Adipocyte (in vitro differentiated cells): ENCODE measurements around the gene UVRAG.
A peak's percentile ranks its signal among the peaks of the same experiment; 100 is the strongest.

Experiments used
- DNase-seq: peaks from one replicate; pipeline ENCODE4 v3.0.0-alpha.2; 2015; ENCODE audit warnings: low read depth
- H3K27me3 ChIP-seq: replicated peaks from 2 replicates; pipeline ENCODE4 v1.7.0; 2013; ENCODE audit warnings: mild to moderate bottlenecking, low read length, moderate library complexity; ENCODE audit not compliant: control insufficient read depth, insufficient read depth
- H3K36me3 ChIP-seq: 2 replicates; pipeline ENCODE4 v1.7.0; 2013; ENCODE audit warnings: low read length, mild to moderate bottlenecking, moderate library complexity; ENCODE audit not compliant: control insufficient read depth, insufficient read depth, severe bottlenecking
- H3K4me1 ChIP-seq: 2 replicates; pipeline ENCODE4 v1.7.0; 2013; ENCODE audit warnings: mild to moderate bottlenecking, low read length, moderate library complexity; ENCODE audit not compliant: control insufficient read depth, insufficient read depth
- H3K4me3 ChIP-seq: 2 replicates; pipeline ENCODE4 v1.7.0; 2013; ENCODE audit warnings: mild to moderate bottlenecking, low read length, moderate library complexity
- H3K9ac ChIP-seq: 2 replicates; pipeline ENCODE4 v1.7.0; 2013; ENCODE audit warnings: mild to moderate bottlenecking, low read length, moderate library complexity
- H3K9me3 ChIP-seq: 2 replicates; pipeline ENCODE4 v1.7.0; 2013; ENCODE audit warnings: mild to moderate bottlenecking, low read length, moderate library complexity; ENCODE audit not compliant: control insufficient read depth

Gene UVRAG

DNA sequence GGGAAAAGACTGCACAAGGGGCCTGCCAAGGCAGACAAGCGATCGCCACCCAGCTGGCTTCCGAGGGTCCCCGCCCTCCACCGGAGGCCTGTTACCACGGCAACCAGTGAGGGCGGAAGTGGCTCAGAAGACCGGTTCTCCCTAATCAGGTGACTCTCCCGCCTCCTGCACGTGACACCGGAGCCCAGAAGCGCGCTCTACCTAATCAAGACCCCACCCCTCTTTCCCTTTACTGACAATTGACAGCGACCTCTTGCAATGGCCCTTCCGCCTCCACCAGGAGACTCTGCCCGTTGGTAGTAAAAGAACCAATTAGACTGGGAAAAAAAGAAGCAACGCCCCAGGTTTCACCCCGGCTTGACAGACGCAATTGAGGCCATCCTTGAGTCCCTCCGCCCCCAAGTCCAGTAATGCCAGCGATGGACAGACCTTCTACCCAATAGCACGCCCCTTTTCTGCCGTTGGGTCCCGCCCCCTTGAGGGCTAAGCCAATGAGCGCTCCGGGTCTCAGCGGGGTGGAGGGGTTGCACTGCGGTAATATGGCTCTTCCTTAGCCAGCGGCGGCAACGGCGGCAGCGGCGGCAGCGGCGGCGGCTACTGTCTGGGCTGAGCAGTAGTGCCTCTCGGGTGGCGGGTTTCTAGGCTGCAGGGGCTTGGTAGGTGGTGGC is at the start of gene UVRAG:
Gene UVRAG, plus strand, starts transcription at position 534 of the 668 bp plus-strand sequence. CDS start 198 bp downstream, outside the sequence.
- peak within 1 kb of the TSS; percentile 96 for H3K9ac ChIP-seq
- no peaks in the 10 kb centered on the region for H3K36me3 ChIP-seq
- DNase-seq: peak; percentile 100
- peak within 1 kb of the TSS; percentile 98 for H3K4me3 ChIP-seq
- H3K4me1 ChIP-seq: peaks cover 45% of the 10 kb centered on the region
- no peaks in the 10 kb centered on the region for H3K27me3 ChIP-seq
- no peaks in the 10 kb centered on the region for H3K9me3 ChIP-seq

DNA sequence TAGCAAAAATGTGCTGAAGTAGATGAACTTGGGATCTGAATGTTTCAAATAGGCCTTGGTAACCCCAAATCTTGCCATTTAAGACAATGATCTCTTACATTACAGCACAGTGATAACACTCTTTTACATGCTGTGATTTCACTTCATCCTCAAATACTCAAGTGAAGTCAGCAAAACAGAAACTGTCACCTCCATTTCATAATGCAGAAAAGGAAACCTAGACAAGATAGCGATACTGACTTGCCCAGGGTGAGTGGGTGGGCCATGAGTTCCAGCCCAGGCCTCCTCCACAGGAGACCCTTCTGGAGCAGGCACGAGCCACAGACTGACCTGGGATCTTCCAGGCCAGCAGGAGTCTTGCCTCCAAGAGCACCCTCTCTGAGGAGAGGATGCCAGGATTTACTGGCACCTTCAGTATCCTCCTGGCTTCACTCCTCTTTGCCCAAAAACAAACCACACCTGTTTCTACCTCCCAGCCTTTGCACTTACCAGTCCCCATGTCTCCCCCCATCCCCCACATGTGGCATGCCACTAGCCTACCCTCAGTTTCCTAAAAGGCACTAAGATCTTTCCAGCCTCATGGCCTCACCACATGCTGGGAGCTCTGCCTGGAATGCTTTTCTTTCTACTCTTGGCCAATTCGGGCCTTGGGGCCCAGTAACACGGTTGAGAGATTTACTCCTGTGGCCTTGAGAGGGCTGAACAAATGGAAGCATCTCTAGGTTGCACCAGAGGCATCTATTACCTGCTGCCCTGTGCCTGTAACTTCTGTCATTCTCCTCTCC is 48.4 kb upstream of the UVRAG start:
- Histone ChIP-seq H3K4me3 (no peak overlapping the region), H3K9ac (no peak overlapping the region), H3K36me3 (no peaks in the 10 kb centered on the region), H3K4me1 (peaks cover 70% of the 10 kb centered on the region), H3K27me3 (no peaks in the 10 kb centered on the region), H3K9me3 (no peaks in the 10 kb centered on the region)
- no peak for DNase-seq

- DNase-seq: no peak
- Histone ChIP-seq H3K27me3 (no peaks in the 10 kb centered on the region), H3K9me3 (no peaks in the 10 kb centered on the region), H3K4me3 (no peak overlapping the region), H3K9ac (no peak overlapping the region), H3K36me3 (no peaks in the 10 kb centered on the region), H3K4me1 (peaks cover 70% of the 10 kb centered on the region)
Observed at GRCh38 chr11:75767228-75767572, 47.8 kb upstream of the UVRAG start.

DNA sequence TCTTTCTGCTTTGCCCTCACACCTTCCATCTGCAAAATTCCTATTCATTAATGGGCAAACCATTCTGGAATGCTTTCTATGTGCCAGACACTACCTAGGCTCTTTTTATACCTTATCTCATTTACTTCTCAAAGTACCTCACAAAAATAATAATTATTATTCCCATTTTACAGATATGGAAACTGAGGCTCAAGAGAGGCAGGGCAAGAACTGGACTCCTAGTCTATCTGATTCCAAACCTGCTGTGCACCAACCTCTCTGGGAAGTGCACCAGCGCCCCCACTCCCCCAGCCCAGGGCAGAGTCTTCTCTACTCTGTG is 47.3 kb upstream of the UVRAG start:
- DNase-seq: no peak
- Histone ChIP-seq H3K9me3 (no peaks in the 10 kb centered on the region), H3K27me3 (no peaks in the 10 kb centered on the region), H3K4me1 (peaks cover 69% of the 10 kb centered on the region), H3K36me3 (no peaks in the 10 kb centered on the region), H3K4me3 (peak overlapping the region; percentile 90), H3K9ac (peak overlapping the region; percentile 92)

DNA sequence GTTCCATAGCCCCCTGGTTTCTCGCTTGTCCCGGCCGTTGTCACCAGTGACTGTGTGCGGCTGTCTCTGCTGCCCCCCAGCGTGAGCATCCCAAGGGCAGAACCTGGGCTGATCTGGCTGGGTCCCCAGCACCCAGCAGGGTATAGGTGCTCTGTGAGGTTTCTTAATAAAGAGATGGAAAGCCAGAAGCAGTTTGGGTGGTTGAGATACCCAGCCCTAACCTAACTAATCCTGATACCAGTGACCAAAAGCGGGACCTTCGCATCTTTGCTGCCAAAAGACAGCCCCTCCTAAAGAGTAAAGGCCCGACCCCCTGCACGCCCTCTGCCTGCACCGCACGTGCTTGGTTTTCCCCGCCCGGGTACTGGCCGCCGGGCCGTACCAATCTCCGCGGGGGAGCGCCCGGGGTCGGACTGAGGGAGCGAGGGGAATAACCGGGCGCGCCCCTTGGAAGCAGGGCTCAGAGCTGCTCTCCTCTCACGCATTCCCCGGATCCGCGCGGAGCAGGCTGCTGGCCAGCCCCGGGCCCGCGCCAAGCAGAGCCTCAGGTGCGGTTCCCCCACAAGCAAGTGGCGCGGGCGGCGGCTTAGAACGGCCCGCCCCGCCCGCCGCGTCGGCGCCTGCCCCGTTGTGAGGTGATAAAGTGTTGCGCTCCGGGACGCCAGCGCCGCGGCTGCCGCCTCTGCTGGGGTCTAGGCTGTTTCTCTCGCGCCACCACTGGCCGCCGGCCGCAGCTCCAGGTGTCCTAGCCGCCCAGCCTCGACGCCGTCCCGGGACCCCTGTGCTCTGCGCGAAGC is 46.7 kb upstream of the UVRAG start, which contains the start of gene DGAT2:
Gene DGAT2, plus strand, starts transcription at position 667 of the 797 bp plus-strand sequence. CDS start 214 bp downstream, outside the sequence.
- peak within 1 kb of the TSS; percentile 90 for H3K4me3 ChIP-seq
- peak; percentile 78 for DNase-seq
- H3K27me3 ChIP-seq: no peaks in the 10 kb centered on the region
- no peaks in the 10 kb centered on the region for H3K9me3 ChIP-seq
- peaks cover 5% of the 10 kb centered on the region for H3K36me3 ChIP-seq
- H3K9ac ChIP-seq: peak within 1 kb of the TSS; percentile 92
- H3K4me1 ChIP-seq: peaks cover 70% of the 10 kb centered on the region

DNA sequence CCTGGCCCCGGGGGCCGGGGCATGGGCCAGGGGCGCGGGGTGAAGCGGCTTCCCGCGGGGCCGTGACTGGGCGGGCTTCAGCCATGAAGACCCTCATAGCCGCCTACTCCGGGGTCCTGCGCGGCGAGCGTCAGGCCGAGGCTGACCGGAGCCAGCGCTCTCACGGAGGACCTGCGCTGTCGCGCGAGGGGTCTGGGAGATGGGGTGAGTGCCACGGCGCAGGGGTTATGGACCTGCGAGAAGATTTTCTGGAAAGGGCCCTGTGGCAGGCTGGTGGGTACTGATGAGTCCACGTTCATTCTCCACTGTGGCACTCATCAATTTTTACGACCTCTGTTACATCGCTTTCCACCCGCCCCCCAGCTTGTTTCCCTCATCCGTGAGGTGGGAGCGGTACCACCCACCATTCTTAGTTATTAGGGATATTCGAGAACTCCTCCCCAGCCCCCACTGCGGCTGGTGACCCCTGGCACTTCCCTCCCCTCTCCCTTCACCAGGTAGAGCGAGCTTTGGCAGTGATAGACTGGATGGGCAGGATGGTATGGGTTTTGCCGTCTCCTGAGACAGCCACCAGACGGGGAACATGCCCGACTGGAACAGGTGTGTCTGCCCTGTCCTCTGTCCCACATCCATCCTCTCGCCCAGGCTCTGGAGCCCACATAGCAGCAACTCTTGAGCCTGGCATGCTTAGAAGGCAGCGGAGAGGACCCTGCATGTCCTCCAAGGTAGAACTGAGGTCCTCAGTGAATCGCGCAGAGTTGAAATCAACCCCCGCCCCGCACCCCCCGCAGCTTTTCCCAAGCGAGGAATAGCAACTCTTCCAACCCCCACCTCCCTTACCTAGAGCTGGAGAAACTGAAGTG is 45.9 kb upstream of the UVRAG start:
- Histone ChIP-seq H3K9me3 (no peaks in the 10 kb centered on the region), H3K9ac (peak overlapping the region; percentile 92), H3K27me3 (no peaks in the 10 kb centered on the region), H3K4me3 (peak overlapping the region; percentile 90), H3K4me1 (peaks cover 67% of the 10 kb centered on the region), H3K36me3 (peaks cover 13% of the 10 kb centered on the region)
- no peak for DNase-seq

DNA sequence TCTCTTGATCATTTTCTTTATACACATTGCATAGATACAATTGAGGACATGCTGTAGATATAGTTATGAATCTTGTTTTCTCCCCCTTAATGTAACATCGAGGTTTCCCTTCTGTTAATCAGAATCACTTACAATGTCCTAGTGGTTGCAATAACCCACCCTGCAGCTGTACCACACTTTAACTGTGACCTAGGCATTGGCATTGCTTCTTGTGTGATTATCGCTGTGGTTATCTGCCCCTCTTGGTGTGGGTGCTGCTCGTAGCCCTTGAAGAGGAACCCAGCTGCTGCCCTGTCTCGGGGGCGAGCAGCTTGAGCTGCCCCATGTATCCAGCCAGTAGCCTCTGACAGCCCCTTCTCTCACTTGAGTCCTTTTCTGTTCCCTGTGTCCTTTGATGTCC is 44.9 kb upstream of the UVRAG start:
- Histone ChIP-seq H3K4me3 (peak overlapping the region; percentile 90), H3K9me3 (no peaks in the 10 kb centered on the region), H3K36me3 (peaks cover 22% of the 10 kb centered on the region), H3K27me3 (no peaks in the 10 kb centered on the region), H3K4me1 (peaks cover 62% of the 10 kb centered on the region), H3K9ac (peak overlapping the region; percentile 92)
- no peak for DNase-seq

GRCh38 chr11:75771646-75772410 is 43.2 kb upstream of the UVRAG start:
- H3K9ac ChIP-seq: peak overlapping the region; percentile 92
- peaks cover 53% of the 10 kb centered on the region for H3K4me1 ChIP-seq
- peak overlapping the region; percentile 90 for H3K4me3 ChIP-seq
- H3K27me3 ChIP-seq: no peaks in the 10 kb centered on the region
- no peaks in the 10 kb centered on the region for H3K9me3 ChIP-seq
- peaks cover 39% of the 10 kb centered on the region for H3K36me3 ChIP-seq
- DNase-seq: peak; percentile 42

DNA sequence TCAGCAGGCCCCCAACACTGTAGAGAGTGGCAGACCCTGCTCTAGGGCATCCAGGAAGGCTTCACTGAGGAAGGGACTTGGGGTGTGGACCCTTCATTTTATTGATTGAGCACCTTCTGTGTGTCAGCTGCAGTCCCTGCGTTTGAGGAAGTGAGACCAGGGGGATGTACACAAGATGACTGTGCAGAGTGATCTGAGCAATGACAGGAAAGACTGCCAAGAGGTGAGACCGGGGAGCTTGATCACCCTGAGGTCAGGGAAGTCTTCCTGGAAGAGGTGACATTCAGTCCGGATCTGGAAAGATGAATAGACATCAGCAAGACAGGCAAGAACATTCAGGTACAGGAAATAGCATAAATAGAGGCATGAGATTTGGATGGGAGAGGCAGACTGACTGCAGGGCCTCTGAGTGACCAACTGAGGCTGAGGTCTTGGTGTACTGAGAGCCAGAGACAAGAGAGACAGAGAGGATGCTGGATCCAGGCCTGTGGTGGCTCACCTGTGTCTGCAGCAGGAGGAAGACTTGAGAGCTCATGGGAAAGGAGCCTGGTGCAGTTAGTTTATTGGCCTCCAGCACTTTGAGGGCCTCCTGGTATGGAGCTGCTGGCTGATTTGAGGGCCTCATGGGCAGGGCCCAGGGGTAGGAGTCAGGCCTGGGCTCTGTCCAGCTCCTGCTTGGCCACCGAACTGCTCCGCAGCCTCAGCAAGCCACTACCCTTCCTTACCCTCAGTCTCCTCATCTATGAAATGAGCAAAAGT is 41.2 kb upstream of the UVRAG start:
- Histone ChIP-seq H3K4me3 (no peak overlapping the region), H3K9ac (no peak overlapping the region), H3K27me3 (no peaks in the 10 kb centered on the region), H3K4me1 (peaks cover 39% of the 10 kb centered on the region), H3K9me3 (no peaks in the 10 kb centered on the region), H3K36me3 (peaks cover 57% of the 10 kb centered on the region)
- no peak for DNase-seq

DNA sequence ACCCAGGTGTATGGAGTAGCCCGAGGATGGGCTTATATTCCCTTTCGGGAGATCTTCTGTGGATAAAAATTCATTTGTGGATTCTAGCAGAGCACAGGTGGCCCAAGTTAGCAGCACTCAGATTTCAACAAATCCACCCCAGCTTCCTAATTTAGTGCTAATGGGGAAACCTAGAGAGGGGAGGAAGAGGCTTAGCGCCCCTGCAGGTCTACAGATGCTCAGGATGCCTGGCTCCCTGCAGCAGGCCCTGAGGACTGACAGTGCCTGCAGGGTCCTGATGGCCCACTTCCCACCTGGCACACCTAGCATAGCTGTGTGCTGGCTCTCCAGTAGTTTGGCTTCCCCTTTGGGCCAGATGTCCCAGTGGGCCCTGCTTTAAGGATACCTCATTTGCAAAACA is 40.0 kb upstream of the UVRAG start:
- Histone ChIP-seq H3K36me3 (peaks cover 70% of the 10 kb centered on the region), H3K9me3 (no peaks in the 10 kb centered on the region), H3K27me3 (no peaks in the 10 kb centered on the region), H3K9ac (no peak overlapping the region), H3K4me3 (no peak overlapping the region), H3K4me1 (peaks cover 35% of the 10 kb centered on the region)
- no peak for DNase-seq
